Loucy (cell line): ENCODE results near the gene NARS2.

ENCODE experiments used
- H2AFZ ChIP-seq: fragments of 200-600 bp; sonication (generic); 2 replicates; pipeline ENCODE4 v1.6.0; 2016; ENCODE audit warnings: antibody characterized with exemption, mild to moderate bottlenecking, low read length, moderate library complexity
- H3F3A ChIP-seq: fragments of 200-600 bp; 2 replicates; pipeline ENCODE4 v1.6.0; 2016; ENCODE audit warnings: antibody characterized with exemption, low read depth, mild to moderate bottlenecking
- H3K27me3 ChIP-seq: fragments of 200-600 bp; sonication (generic); 2 replicates; pipeline ENCODE4 v1.6.1; 2014; ENCODE audit warnings: low read length, mild to moderate bottlenecking; ENCODE audit not compliant: insufficient read depth, poor library complexity, severe bottlenecking
- H3K36me3 ChIP-seq: fragments of 200-600 bp; sonication (generic); 2 replicates; pipeline ENCODE4 v1.6.1; 2016; ENCODE audit warnings: low read length; ENCODE audit not compliant: insufficient read depth
- H3K4me1 ChIP-seq: fragments of 200-600 bp; sonication (generic); 2 replicates; pipeline ENCODE4 v1.5.1; 2014; ENCODE audit warnings: low read length, mild to moderate bottlenecking; ENCODE audit not compliant: insufficient read depth, poor library complexity, severe bottlenecking
- H3K4me2 ChIP-seq: fragments of 200-600 bp; sonication (generic); 2 replicates; pipeline ENCODE4 v1.6.0; 2014; ENCODE audit warnings: antibody characterized with exemption, low read length, low read depth, mild to moderate bottlenecking; ENCODE audit not compliant: poor library complexity, severe bottlenecking
- H3K4me3 ChIP-seq: fragments of 200-600 bp; sonication (generic); 2 replicates; pipeline ENCODE4 v1.5.1; 2014; ENCODE audit warnings: low read length, mild to moderate bottlenecking, mixed read lengths; ENCODE audit not compliant: poor library complexity, severe bottlenecking
- H3K79me2 ChIP-seq: fragments of 200-600 bp; sonication (generic); 2 replicates; pipeline ENCODE4 v1.6.1; 2014; ENCODE audit warnings: low read length; ENCODE audit not compliant: insufficient read depth
- H3K9ac ChIP-seq: fragments of 200-600 bp; sonication (generic); 2 replicates; pipeline ENCODE4 v1.6.0; 2014; ENCODE audit warnings: mild to moderate bottlenecking, low read depth, low read length, moderate library complexity; ENCODE audit not compliant: poor library complexity, severe bottlenecking
- H3K9me2 ChIP-seq: fragments of 200-600 bp; sonication (generic); replicated peaks from 2 replicates; pipeline ENCODE4 v1.6.1; 2016; ENCODE audit warnings: low read depth, low read length, mixed read lengths
- H3K9me3 ChIP-seq: fragments of 200-600 bp; sonication (generic); 2 replicates; pipeline ENCODE4 v1.6.1; 2014; ENCODE audit warnings: mild to moderate bottlenecking, antibody characterized with exemption, low read length, low read depth; ENCODE audit not compliant: insufficient read depth
- H4K20me1 ChIP-seq: fragments of 200-600 bp; sonication (generic); 2 replicates; pipeline ENCODE4 v1.6.0; 2014; ENCODE audit warnings: antibody characterized with exemption, low read length, mild to moderate bottlenecking; ENCODE audit not compliant: insufficient read depth, poor library complexity, severe bottlenecking
- CTCF ChIP-seq: fragments of 200-600 bp; sonication (generic); conservative IDR thresholded peaks from 2 replicates; pipeline ENCODE4 v1.5.1; 2014; ENCODE audit warnings: mild to moderate bottlenecking, antibody characterized with exemption, low read length
- EZH2phosphoT487 ChIP-seq: fragments of 200-600 bp; IDR thresholded peaks from 2 replicates; pipeline ENCODE4 v1.6.1; 2018; ENCODE audit warnings: antibody characterized with exemption, mild to moderate bottlenecking, moderate library complexity, borderline replicate concordance

Gene NARS2

GRCh38 chr11:78429660-78430059, 145.0 kb downstream of the NARS2 start:
- no peak overlapping the region for H3K9ac ChIP-seq

GRCh38 chr11:78429209-78429608, 145.5 kb downstream of the NARS2 start:
- H3K79me2 ChIP-seq: no peaks in the 10 kb centered on the region
- H4K20me1 ChIP-seq: no peaks in the 10 kb centered on the region
- H2AFZ ChIP-seq: no peak overlapping the region
- H3K27me3 ChIP-seq: no peaks in the 10 kb centered on the region
- H3K4me3 ChIP-seq: no peak overlapping the region
- H3K4me1 ChIP-seq: peaks cover 29% of the 10 kb centered on the region
- no peaks in the 10 kb centered on the region for H3K9me3 ChIP-seq
- peak overlapping the region; percentile 17 for H3K4me2 ChIP-seq
- H3F3A ChIP-seq: no peaks in the 10 kb centered on the region
- no peak overlapping the region for H3K9ac ChIP-seq
- H3K36me3 ChIP-seq: no peaks in the 10 kb centered on the region
- H3K9me2 ChIP-seq: no peaks in the 10 kb centered on the region
- no peak for TF ChIP-seq CTCF
- no peak for TF ChIP-seq EZH2phosphoT487

More at GRCh38 chr11:78429660-78430059, 145.0 kb downstream of the NARS2 start:
- Histone ChIP-seq H4K20me1 (no peaks in the 10 kb centered on the region), H3F3A (no peaks in the 10 kb centered on the region), H3K4me3 (no peak overlapping the region), H3K79me2 (no peaks in the 10 kb centered on the region), H3K27me3 (no peaks in the 10 kb centered on the region), H3K9me3 (no peaks in the 10 kb centered on the region), H3K9me2 (no peaks in the 10 kb centered on the region), H3K4me2 (peak overlapping the region; percentile 17), H2AFZ (no peak overlapping the region), H3K36me3 (no peaks in the 10 kb centered on the region), H3K4me1 (peaks cover 25% of the 10 kb centered on the region)
- TF ChIP-seq EZH2phosphoT487: no peak
- TF ChIP-seq CTCF: no peak

GRCh38 chr11:78428773-78429172, 145.9 kb downstream of the NARS2 start:
- Histone ChIP-seq H3K79me2 (no peaks in the 10 kb centered on the region), H3K4me3 (no peak overlapping the region), H3K9ac (no peak overlapping the region), H3K4me1 (peaks cover 31% of the 10 kb centered on the region), H3K9me3 (no peaks in the 10 kb centered on the region), H3K27me3 (no peaks in the 10 kb centered on the region), H3K36me3 (no peaks in the 10 kb centered on the region), H4K20me1 (no peaks in the 10 kb centered on the region), H2AFZ (no peak overlapping the region), H3F3A (no peaks in the 10 kb centered on the region), H3K9me2 (no peaks in the 10 kb centered on the region), H3K4me2 (no peak overlapping the region)
- no peak for TF ChIP-seq EZH2phosphoT487
- TF ChIP-seq CTCF: no peak
